ENCODE results near the gene KCTD17.

KCTD17 gene

DNA sequence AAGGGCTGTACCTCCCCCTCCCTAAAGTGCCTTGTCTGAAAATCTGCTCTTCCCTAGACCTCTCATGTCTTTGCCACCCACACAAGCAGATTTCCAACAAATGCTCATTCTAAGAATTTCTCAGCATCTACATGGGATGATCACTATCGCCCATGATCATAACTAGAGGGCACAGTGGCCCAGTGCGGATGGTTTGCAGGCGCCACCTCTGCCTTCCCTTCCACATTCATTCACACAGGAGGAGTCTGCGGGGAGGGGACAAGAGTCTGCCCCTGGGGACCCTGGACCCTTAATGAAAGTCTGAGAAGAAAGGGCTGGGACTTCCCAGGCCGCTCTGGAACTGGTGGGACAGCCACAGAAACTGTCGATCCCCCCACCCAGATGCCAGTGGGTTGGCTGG lies 28.9 kb downstream of the KCTD17 start:
- DNase-seq = no peak

DNA sequence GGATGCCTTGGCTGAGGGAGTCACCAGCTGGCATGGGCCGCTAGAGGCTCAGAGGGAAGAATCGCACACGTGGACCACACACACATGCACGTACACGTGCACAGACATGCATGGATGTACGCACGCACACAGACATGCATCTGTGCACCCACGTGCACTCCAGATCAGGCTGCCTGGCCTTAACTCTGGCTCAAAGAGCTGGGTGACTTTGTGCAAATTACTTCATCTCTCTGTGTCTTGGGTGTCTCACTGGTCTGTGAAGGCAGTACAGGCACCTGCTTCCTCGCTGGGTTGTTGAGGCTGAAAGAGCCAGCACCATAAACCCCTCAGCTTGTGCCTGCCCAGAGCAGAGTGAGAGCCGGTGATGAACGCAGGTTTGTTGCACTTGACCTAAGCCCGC lies 29.3 kb downstream of the KCTD17 start:
- no peak for DNase-seq

DNA sequence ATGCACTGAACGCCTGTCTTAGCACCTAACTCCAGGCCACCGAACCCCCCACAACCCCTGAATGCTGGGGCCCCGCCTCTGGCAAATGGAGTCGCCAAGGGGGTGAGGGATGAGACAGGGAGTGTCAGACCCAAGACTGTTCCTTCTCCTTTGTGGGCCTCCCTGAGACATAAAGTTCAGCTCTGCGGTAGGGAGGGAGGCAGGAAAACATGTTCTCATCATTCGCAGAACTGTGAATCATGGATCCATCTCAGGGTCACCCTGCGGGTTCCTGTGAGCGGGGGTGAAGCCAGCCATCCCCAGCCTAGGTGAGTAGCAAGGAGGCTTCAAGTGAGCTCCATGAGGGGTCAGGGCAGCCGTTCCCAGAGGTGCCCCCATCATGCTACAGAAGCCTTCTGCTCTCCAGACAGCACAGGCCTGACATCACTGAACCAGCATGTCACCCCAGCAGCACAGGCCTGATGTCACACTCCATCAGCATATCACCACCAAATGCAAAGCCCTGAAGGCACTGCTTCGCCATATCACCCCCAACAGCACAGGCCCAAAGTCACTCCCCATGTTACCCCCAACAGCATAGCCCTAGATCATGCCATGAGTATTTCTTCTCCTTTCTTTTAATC lies 30.8 kb downstream of the KCTD17 start:
- DNase-seq = no peak

DNA sequence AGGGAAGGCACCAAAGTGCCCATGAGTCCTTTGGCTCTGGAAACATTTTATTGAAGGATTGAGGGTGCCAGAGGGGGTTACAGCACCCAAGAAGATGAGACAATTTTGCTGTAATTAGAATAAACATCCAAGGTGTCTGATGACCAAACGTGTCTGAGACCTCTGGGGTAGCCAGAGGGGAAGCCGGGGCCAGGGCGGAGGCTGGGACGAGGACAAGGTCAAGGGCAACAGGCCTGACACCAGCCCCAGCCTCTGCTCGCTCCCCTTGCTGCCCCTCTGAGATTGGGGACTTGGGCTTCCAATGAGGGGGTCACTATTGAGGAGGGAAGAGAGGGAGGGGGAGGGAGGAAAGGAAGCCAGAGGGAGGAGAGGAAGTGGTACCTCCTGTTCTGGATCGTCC lies 32.4 kb downstream of the KCTD17 start:
- DNase-seq = no peak

DNA sequence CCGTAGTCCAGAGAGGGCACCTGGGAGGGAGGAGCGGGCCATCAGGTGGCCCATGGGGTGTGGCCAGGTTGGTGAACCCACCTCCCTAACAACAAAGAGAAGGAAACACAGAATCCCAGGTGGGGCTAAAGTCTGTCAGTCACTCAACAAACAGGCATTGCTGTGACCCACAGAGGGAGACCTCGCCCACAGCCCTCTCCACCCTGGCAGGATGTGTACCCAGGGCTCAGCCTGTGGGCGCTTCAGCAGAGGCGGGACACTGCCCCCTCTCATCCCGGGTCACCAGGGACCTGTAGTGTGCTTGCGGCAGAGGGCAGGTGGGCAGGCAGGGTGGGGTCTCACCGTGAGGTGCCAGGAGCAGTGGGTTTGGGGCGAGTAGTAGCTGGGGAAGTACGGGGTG lies 32.8 kb downstream of the KCTD17 start:
- no peak for DNase-seq

DNA sequence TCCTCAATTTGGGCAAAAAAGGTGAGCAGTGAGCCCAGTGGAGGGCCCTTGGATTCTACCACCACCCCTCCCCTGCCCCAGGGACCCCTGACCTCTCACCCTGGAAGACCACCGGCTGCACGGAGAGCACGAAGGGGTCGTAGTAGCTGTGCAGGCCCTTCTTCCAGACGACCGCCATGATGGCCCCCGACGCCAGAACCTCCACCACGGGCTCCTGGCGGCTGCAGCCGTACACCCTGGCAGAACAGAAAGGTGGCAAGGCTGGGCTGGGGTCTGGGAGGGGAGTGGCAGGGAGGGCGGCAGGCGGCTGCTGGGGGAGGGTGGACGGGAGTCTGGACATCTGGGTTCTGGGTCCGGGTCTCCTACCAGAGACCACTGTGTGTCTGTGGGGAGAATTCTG lies 34.6 kb downstream of the KCTD17 start:
- DNase-seq = no peak

DNA sequence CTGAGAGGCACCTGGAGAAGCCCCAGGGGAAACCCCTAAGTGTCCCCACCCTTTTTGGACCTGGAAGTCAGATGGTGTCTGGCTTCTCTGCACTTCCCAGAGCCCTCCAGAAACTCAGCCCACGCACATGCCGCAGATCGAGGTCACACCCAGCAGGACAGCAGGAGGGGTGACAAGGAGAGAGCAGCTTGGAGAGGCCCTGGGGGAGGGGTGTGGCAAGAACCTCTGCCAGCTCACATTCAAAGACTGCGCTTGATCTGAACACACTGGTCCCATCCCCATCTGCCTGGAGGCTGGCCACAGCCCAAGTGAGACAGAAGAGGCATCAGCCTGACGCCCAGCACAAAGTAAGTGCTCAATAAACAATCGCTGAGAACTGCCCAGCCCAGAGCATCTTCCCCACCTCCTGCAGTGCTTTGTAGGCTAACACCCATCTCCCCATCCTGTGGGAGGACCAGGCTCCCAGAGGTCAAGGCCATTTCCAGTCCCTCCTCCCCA lies 36.6 kb downstream of the KCTD17 start:
- DNase-seq = no peak

DNA sequence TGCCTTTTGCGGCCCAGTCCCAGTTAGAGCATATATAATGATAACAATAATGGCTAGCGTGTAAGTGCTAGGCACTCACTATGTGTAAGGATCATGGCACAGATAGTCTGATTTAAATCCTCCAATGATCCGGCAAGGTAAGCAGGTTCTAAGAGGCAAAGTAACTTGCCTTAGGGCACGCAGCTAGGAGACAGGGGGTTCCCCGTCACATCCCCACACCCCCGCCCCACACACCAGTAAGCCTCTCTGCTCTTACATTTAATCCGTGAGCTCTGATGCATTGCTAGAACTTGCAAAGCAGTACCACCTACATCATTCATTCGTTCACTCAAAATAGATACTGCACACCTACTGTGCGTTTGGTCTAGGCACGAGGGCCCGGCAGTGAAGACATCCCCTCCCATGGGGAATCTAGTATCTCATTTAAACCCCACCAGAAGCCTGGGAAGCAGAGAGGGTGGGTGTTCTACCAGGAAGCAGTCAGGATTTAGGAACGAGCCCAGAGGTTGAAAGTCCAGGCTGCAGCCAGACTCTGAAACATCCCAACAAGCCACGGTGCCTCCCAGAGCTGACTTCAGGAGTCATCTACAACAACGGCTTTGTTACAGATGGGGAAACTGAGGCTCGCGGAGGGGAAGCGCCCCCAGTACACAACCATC lies 37.3 kb downstream of the KCTD17 start:
- no peak for DNase-seq

DNA sequence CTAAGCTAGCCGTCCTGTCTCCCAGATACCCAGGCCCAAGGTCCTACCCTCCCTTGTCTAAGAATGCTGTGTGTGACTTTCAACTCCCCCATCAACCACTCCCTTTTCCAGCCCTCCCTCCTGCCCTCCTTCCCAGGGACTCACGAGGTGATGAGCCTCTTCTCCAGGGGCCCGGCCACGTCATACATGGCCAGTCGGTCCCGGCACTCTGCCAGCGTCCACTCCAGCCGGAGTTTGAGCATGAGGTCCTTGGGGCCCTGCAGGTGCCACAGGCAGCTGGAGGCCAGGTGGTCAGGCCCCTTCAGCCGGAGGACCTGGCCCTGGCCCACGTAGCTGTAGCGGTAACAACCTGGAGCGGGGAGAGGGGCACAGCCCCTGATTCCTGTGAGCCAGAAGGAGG lies 37.9 kb downstream of the KCTD17 start:
- no peak for DNase-seq

DNA sequence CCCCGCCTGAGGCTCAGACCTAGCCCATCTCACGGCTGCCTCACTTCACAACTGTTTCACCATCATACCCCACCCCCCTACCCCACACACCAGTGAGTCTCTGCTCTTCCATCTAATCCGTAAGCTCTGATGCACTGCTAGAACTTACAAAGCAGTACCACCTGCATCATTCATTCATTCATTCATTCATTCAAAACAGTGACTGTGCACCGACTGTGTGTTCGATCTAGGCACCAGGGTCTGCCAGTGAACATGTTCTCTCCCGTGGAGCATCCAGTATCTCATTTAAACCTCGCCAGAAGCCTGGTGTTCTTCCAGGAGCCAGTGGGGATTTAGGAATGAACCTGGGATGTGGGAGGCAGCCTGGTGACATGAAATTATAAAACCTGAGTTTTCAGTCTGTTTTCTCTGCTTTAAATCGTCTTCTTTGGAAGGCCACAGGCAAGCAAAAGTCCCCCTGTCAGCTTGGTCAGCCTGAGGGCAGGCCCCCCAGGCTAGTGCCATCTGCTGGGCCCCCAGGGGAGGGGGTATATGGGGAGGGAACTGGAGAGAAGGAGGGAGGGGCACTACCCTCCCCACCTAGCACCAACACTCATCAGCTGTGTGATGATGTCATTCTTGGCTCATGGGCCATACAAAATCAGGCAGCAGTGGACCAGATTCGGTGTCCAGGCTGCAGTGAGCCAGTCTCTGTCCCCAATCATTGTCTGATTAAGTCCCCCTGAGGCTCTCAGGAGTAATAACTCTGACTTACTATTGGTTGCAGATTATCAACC lies 39.6 kb downstream of the KCTD17 start:
- DNase-seq = no peak

DNA sequence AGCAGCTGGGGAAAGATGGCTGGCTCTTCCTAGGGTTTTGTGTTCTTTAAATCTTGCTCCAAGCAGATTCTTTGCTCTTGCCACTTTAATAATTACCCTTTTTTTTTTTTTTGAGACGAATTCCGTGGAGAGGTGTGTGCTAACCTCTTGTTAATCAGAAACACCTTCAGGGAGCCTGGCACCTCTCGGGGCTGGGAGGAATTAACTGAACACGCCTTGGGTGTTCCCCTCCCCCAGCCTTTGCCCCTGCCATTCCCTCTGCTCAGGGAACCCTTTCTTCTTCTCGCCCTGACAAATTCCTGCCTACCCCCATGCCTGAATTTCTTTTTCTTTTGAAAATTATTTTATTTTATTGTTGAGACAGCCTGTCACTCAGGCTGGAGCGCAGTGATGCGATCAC lies 40.5 kb downstream of the KCTD17 start:
- DNase-seq = no peak

DNA sequence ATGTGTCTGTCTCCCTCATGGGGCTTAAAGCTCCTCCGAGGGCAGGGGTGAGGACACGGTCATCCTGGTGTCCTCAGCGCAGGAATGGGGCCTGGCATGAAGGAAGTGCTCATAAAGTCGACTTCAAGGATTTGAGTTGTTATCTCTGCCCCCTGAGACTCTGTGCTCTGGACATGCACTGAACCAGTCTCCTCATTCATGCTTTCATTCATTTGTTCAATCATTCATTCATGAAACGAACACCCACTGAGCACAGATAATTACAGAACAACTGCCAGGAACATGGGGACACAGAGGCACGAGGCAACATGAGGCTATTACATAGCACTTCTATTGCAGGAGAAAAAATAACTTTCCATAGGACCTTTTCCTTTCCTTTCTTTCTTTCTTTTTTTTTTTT lies 41.5 kb downstream of the KCTD17 start:
- DNase-seq = no peak

DNA sequence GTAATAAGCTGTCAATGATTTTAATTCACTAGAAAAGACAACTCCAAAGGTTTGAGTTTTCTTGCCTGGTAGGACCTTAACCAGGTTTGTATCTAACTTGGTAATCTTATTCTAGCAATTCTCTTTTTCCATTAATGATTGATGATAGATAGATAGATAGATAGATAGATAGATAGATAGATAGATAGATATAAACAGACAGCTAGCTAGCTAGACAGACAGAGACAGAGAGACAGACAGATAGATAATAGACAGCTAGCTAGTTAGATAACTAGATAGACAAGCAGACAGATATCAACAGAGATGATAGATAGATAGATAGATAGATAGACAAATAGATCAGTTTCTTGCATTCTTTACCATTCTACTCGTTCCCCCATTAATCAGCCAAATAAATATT lies 42.7 kb downstream of the KCTD17 start:
- no peak for DNase-seq

DNA sequence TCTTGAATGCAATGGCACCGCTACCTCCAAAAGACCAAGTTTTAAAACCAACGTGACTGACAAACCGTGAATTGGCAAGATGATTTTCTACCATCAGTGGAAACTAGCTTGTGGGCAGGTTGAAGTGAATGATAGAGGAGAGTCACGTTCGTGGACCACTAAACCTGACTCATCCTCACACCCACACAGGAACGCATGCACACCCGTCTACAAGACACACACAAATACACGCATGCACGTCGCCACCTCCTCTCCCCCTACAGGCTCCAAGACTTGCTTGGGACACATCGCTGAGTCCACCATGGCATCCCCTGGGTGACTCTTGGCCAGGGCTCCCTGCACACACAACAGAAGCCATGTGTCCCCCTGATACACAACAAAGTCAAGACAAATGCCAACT lies 43.6 kb downstream of the KCTD17 start:
- DNase-seq = peak; percentile 63

DNA sequence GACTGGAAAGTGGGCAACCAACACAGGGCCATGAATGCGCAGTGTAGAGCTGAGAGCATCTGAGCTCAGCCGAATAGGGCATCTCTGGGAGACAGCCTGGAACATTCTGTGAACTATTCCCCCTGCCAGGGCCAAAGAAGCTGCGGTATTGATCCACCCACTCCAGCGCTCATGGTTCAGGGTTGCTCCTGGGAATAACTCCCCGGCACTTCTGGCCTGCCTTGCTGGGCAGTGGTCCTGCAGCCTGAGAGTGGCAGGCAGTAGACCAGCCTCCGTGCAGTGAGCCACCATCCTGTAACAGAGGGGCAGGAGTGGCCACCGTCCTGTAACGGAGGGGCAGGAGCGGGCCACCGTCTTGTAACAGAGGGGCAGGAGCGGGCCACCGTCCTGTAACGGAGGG lies 45.8 kb downstream of the KCTD17 start:
- no peak for DNase-seq

DNA sequence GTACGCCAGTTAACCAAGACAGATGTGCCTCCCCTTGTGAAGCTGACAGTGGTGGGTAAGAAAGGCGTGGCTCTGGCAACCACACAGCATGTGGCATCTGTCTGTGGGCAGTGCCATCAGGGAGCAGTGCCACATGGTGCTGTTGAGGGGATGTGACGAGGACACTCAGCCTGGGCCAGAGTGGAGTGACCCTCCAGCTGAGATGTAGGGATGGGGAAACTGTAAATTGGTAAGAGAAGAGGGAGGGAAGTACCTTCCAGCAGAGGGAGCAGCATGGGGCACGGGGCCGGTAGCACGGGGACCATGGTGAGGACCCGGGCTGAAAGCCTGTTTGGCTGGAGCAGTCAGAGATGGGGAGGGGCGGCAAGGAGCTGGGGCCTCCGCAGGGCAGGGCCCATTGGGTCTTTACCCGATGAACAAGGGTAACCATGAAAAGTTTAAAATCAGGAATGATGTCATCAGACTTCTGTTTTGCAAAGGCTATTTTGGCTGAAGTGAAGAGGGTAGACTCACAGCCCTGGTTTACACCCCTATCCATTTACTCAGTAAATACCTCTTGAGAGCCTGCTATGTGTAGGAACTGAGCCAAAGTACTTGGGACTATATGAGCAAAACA lies 47.5 kb downstream of the KCTD17 start:
- no peak for DNase-seq

DNA sequence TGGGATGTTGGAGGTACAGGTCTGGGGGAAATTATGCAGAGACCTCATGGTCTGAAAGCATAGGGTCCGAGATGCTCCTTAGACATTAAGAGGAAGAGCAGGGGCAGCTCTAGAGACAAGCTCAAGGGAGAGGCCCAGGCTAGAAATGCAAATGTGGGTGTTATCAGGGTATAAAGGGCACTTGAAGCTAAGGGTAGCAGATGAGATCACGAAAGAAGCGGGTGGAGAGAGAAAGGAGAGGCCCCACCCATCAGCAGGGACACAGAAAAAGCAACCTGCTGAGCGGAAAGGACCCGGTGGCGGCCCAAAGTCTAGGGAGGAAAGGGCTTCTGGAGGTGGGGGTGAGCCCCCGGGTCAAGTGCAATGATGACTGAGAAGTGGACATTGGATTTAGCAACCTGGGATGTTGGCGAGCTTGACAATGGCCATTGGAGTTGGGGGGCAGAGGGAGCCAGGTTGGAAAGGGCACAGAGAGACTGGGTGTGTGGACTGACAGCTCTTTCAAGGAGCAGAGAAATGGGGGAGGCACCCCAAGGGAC lies 49.1 kb downstream of the KCTD17 start:
- no peak for DNase-seq

DNA sequence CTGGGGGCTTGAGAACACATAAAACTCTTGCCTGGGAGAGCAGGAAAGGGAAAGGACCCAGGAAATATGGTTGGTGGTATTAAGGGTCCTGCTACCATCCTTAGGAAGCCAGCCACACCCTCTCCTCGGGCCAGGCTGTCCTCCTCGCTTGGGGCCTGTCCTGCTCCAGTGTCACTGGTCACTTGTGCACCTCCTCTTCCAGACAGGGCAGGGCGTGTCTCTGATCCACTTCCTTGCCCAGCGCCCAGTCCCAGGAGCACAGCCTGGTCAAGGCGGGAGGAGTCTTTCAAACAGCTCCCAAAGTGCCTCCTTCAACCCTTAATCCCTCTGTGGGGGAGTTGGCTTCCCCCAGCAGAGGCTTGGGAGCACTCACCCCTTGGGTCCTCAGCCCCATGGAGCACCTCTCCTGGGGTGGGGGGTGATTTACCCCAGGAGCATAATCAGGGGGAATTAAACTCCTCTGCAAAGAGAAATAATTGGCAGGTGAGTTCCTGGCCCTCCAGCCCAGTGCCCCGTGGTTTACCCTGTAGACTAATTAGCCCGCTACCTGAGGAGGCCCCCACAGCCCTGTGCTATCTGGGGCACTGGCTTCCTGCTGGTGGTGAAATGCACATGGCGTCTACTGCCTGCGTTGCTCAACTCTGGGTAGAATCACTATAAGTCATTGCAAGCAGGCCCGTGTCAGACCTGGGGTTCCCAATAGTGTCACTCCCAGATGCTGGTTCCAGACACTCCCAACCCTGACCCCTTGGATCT lies 49.9 kb downstream of the KCTD17 start:
- DNase-seq = no peak

DNA sequence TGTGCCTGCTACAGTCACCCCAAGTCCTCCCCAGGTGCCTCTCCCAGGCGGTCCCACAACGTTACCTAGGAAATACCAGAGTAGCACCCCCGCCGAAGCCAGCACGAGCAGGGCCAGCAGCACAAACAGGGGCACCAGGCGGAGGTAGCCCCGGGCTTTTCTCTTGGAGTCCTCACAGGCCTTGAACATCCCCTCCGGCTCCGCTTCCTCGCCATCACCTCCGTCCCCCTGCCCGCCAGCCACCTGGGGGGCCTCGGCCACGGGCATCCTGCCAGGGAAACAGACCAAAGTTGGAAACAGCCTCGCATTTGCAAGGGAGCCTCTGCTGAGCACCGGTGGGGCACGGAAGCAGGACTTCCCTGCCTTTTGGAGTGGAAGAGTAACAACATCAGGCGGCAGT lies 51.6 kb downstream of the KCTD17 start:
- DNase-seq = no peak

DNA sequence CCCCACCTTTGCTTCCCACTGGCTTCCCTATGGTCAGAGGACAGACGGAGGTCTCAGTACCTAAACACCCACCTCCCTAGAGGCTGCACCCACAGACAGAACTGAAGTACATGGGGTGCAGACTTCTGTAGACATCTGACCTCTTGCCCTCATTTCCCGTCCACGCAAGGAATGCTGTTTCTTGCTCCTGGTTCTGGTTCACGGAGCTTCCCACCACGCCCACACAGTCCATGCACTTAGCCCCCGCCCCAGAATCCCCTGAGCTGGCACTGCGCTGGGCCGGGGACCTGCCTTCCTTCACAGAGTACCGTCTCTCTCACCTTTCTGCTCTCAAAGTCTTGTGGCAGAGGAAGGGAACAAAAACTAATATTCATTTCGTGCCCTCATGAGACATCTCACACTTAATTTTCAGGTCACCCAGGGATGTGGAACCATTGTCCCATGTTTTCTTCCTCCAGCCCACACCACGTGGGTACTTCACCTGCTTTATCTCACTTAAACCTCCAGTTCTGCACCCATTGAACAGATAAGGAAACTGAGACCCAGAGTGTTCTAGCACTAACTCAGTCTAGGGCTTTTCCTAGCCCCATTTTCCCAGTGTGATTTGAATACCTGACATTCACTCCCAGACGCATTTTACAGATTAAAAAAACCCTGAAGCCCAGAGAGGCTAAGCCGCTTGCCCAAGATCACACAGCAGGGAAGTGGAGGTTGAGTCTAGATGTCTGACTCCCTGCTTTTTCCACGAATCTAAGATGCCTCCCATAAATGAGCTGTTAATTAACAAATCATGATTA lies 52.3 kb downstream of the KCTD17 start:
- no peak for DNase-seq

DNA sequence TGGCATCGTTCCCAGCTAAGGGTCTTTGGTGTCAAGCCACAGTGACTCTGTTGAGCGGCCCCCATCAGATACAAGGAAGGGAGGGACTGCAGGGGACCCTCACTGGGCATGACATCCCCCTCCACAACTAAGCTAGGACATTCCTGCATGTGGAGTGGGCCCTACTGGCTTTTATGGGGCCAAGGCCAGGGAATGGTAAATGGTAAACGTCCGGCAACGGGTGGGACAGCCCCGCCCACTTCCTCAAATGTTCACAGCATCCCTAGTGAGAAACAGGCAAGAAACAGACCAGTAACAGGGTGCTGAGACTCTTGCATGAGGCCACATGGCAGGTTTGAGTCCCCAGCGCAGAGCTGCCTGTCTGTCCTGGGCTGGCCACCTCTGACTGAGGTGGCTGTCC lies 53.6 kb downstream of the KCTD17 start:
- no peak for DNase-seq

DNA sequence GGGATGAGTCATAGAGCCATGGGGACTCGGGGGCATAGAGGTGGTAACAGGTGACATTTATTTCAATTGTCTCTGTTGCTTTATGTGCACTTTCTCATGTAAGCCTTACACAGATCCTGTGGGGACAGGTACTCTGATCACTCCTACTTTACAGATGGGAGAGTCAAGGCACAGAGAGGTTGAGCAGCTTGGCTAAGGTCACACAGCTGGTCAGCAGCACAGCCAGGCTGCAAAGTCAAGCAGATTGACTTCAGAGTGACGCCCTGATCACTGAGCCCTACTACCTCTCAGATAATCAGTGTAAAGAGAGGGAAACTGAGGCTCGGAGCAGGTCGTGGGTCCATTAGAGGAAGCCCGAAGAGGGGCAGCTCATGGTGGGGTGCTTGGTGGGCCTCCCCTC lies 54.4 kb downstream of the KCTD17 start:
- no peak for DNase-seq

Measured in activated CD8-positive, alpha-beta memory T cell treated with anti-CD3 and anti-CD28 coated beads, Interleukin-2, amount 50 U/mL, for 4 hours (primary cell).